Skeletal muscle tissue (tissue), 4 donors: Measurements from ENCODE around the gene HBQ1. TPM values are rescaled to one million over a fixed set of nuclear protein-coding genes. Genes with fewer than 3 reads are reported as not detected.

Source experiments
- H3K27ac ChIP-seq: one replicate; pipeline ENCODE4 v1.7.0; 2013; ENCODE audit warnings: mild to moderate bottlenecking, low read depth, low read length, inconsistent platforms
- H3K27me3 ChIP-seq, 3 donors: one replicate each; pipeline ENCODE4 v1.7.0; 2013; ENCODE audit warnings: low read length in 3 of 3; ENCODE audit not compliant: control insufficient read depth in 3 of 3, insufficient read depth in 3 of 3
- H3K36me3 ChIP-seq, 3 donors: one replicate each; pipeline ENCODE4 v1.7.0; 2013; ENCODE audit warnings: low read length in 3 of 3; ENCODE audit not compliant: control insufficient read depth in 3 of 3, insufficient read depth in 3 of 3
- H3K4me1 ChIP-seq, 3 donors: one replicate each; pipeline ENCODE4 v1.7.0; 2013; ENCODE audit warnings: low read length in 3 of 3, mild to moderate bottlenecking in 3 of 3; ENCODE audit not compliant: control insufficient read depth in 3 of 3, insufficient read depth in 3 of 3
- H3K4me3 ChIP-seq, 3 donors: one replicate each; pipeline ENCODE4 v1.7.0; 2013; ENCODE audit warnings: low read length in 3 of 3
- H3K9ac ChIP-seq, 3 donors: one replicate each; pipeline ENCODE4 v1.7.0; 2013; ENCODE audit warnings: low read length in 3 of 3, mild to moderate bottlenecking in 3 of 3, moderate library complexity in 2 of 3, low read depth in 1 of 3
- H3K9me3 ChIP-seq, 3 donors: one replicate each; pipeline ENCODE4 v1.7.0; 2013; ENCODE audit warnings: low read length in 3 of 3; ENCODE audit not compliant: control insufficient read depth in 3 of 3
- total RNA-seq: library from RNA; depleted of rRNA; stranded (reverse); fragments of >200 nt; gene quantifications from one replicate; pipeline ENCODE4 v1.2.3, GENCODE V29; 2014
- donor health status: Osteomylitis.

HBQ1 gene
- total RNA-seq: 14.1 TPM

- Histone ChIP-seq H3K9ac (peak within 1 kb of the TSS in 1 of 3 donors; percentile 45), H3K27ac (no peak within 1 kb of the TSS), H3K36me3 (no peaks in the 10 kb centered on the region), H3K27me3 (peaks cover 38 to 41% (median 40%) of the 10 kb centered on the region in 3 donors), H3K9me3 (no peaks in the 10 kb centered on the region), H3K4me3 (peak within 1 kb of the TSS in 2 of 3 donors; percentile 32 to 52), H3K4me1 (peaks cover 8 to 11% (median 10%) of the 10 kb centered on the region in 3 donors)
These were observed at the start of gene HBQ1 for GRCh38 chr16:180101-180675. HBQ1 (plus strand) TSS chr16:180459; CDS start chr16:180487, 28 bp downstream.

GRCh38 chr16:130533-131173 lies 49.6 kb upstream of the HBQ1 start:
- Histone ChIP-seq H3K36me3 (peaks cover 0 to 7% (median 3%) of the 10 kb centered on the region in 3 donors), H3K4me1 (peaks cover 0 to 2% (median 0%) of the 10 kb centered on the region in 3 donors), H3K9ac (no peak overlapping the region)

GRCh38 chr16:132120-132519 lies 48.1 kb upstream of the HBQ1 start:
- peaks cover under 1 to 2% (median 1%) of the 10 kb centered on the region in 3 donors for H3K4me1 ChIP-seq
- no peaks in the 10 kb centered on the region for H3K27me3 ChIP-seq
- no peak overlapping the region for H3K27ac ChIP-seq
- H3K9me3 ChIP-seq: no peaks in the 10 kb centered on the region
- no peak overlapping the region for H3K4me3 ChIP-seq
- no peak overlapping the region for H3K9ac ChIP-seq
- peaks cover 0 to 7% (median 3%) of the 10 kb centered on the region in 3 donors for H3K36me3 ChIP-seq

More at GRCh38 chr16:130533-131173, 49.6 kb upstream of the HBQ1 start:
- Histone ChIP-seq H3K9me3 (no peaks in the 10 kb centered on the region), H3K27ac (no peak overlapping the region), H3K27me3 (no peaks in the 10 kb centered on the region), H3K4me3 (no peak overlapping the region)

- Histone ChIP-seq H3K36me3 (peaks cover 0 to 7% (median 3%) of the 10 kb centered on the region in 3 donors), H3K9ac (no peak overlapping the region), H3K4me1 (peaks cover 4 to 7% (median 7%) of the 10 kb centered on the region in 3 donors), H3K9me3 (no peaks in the 10 kb centered on the region), H3K27me3 (no peaks in the 10 kb centered on the region), H3K4me3 (no peak overlapping the region), H3K27ac (no peak overlapping the region)
These were observed 46.5 kb upstream of the HBQ1 start for GRCh38 chr16:133716-134115.

- Histone ChIP-seq H3K27me3 (no peaks in the 10 kb centered on the region), H3K9me3 (no peaks in the 10 kb centered on the region), H3K4me1 (peaks cover 4 to 7% (median 6%) of the 10 kb centered on the region in 3 donors), H3K4me3 (peak overlapping the region; percentile 66 to 72 (median 72)), H3K27ac (peak overlapping the region; percentile 54), H3K9ac (peak overlapping the region; percentile 77 to 84 (median 82)), H3K36me3 (peaks cover 0 to 2% (median 0%) of the 10 kb centered on the region in 3 donors)
These were observed 42.2 kb upstream of the HBQ1 start for GRCh38 chr16:138049-138417.

- H3K4me1 ChIP-seq: peaks cover 4 to 7% (median 6%) of the 10 kb centered on the region in 3 donors
- no peak overlapping the region for H3K4me3 ChIP-seq
- H3K9ac ChIP-seq: no peak overlapping the region
- no peaks in the 10 kb centered on the region for H3K36me3 ChIP-seq
- peaks cover 0 to 9% (median 4%) of the 10 kb centered on the region in 3 donors for H3K27me3 ChIP-seq
- no peaks in the 10 kb centered on the region for H3K9me3 ChIP-seq
- H3K27ac ChIP-seq: no peak overlapping the region
These were observed 39.9 kb upstream of the HBQ1 start for GRCh38 chr16:140175-140857.

- Histone ChIP-seq H3K36me3 (no peaks in the 10 kb centered on the region), H3K9ac (no peak overlapping the region), H3K4me3 (no peak overlapping the region), H3K27ac (no peak overlapping the region), H3K9me3 (no peaks in the 10 kb centered on the region), H3K27me3 (peaks cover 0 to 9% (median 4%) of the 10 kb centered on the region in 3 donors), H3K4me1 (peaks cover 0 to 3% (median 3%) of the 10 kb centered on the region in 3 donors)
These were observed 37.8 kb upstream of the HBQ1 start for GRCh38 chr16:142405-142967.

- Histone ChIP-seq H3K4me3 (no peak overlapping the region), H3K4me1 (no peaks in the 10 kb centered on the region), H3K9ac (no peak overlapping the region), H3K27ac (no peak overlapping the region), H3K9me3 (no peaks in the 10 kb centered on the region), H3K27me3 (peaks cover 0 to 9% (median 4%) of the 10 kb centered on the region in 3 donors), H3K36me3 (no peaks in the 10 kb centered on the region)
These were observed 37.2 kb upstream of the HBQ1 start for GRCh38 chr16:143047-143446.

- Histone ChIP-seq H3K27ac (no peak overlapping the region), H3K9ac (no peak overlapping the region), H3K9me3 (no peaks in the 10 kb centered on the region), H3K4me3 (no peak overlapping the region), H3K36me3 (no peaks in the 10 kb centered on the region), H3K4me1 (no peaks in the 10 kb centered on the region), H3K27me3 (peaks cover under 1 to 11% (median 4%) of the 10 kb centered on the region in 3 donors)
These were observed 36.8 kb upstream of the HBQ1 start for GRCh38 chr16:143456-143855.
